Aorta (tissue), 5 donors: Measurements from ENCODE around the gene DNER. TPM values are rescaled to one million over a fixed set of nuclear protein-coding genes. Genes with fewer than 3 reads are reported as not detected.

ENCODE experiments used
- ATAC-seq: fragments of 200-7000 bp; cut with Tn5 transposase; one replicate; pipeline ENCODE4 v1.9.1; 2022; ENCODE audit warnings: moderate library complexity; ENCODE audit not compliant: low FRiP score
- DNase-seq, 2 donors: peaks; one replicate each; pipeline ENCODE4 v3.0.0-alpha.2; 2020
- H3K27ac ChIP-seq, 2 donors: one replicate each; pipeline ENCODE4 v1.5.1; 2013; ENCODE audit warnings: low read length in 2 of 2, mild to moderate bottlenecking in 2 of 2, moderate library complexity in 2 of 2, control low read depth in 1 of 2, inconsistent platforms in 1 of 2, low read depth in 1 of 2
- H3K27me3 ChIP-seq, 2 donors: one replicate each; pipeline ENCODE4 v1.6.1; 2013; ENCODE audit warnings: control low read depth in 1 of 2, low read length in 1 of 2, mild to moderate bottlenecking in 1 of 2, moderate library complexity in 1 of 2; ENCODE audit not compliant: insufficient read depth in 2 of 2, control insufficient read depth in 1 of 2
- H3K36me3 ChIP-seq, 2 donors: one replicate each; pipeline ENCODE4 v1.6.1; 2013; ENCODE audit warnings: control low read depth in 1 of 2, low read length in 1 of 2, mild to moderate bottlenecking in 1 of 2; ENCODE audit not compliant: insufficient read depth in 2 of 2, control insufficient read depth in 1 of 2
- H3K4me1 ChIP-seq, 2 donors: one replicate each; pipeline ENCODE4 v1.6.1; 2013; ENCODE audit warnings: low read length in 2 of 2, control low read depth in 1 of 2, mild to moderate bottlenecking in 1 of 2, moderate library complexity in 1 of 2; ENCODE audit not compliant: insufficient read depth in 2 of 2, control insufficient read depth in 1 of 2
- H3K4me3 ChIP-seq, 2 donors: one replicate each; pipeline ENCODE4 v1.5.1; 2013; ENCODE audit warnings: low read length in 2 of 2, control low read depth in 1 of 2, mild to moderate bottlenecking in 1 of 2
- H3K9me3 ChIP-seq: one replicate; pipeline ENCODE4 v1.6.1; 2013; ENCODE audit warnings: mild to moderate bottlenecking, low read length; ENCODE audit not compliant: control insufficient read depth
- WGBS, 2 donors: extraction: QIAGEN DNeasy Blood & Tissue Kit; methylation state at CpG; one replicate each; pipeline ENCODE4 v1.1.7; 2013; 5-methylcytosine and 5-hydroxymethylcytosine counted together
- intact Hi-C, 2 donors: fragments of 100-400 bp; cut with DNase I; formaldehyde crosslinking; loops; one replicate each; pipeline versions ENCODE4 v1.14.2 to v1.15.0; 2022
- polyA plus RNA-seq, 2 donors: library from polyadenylated mRNA; stranded (reverse); fragments of 200-250 nt; gene quantifications; one replicate each; pipeline ENCODE4 v1.2.3, GENCODE V29; 2013
- total RNA-seq, 2 donors: library from RNA; stranded (reverse); fragmentation: NEBNext Ultra II Directional; extraction: Animal tissue kit (Norgen Biotek cat#: 25700); gene quantifications; one replicate each; pipeline ENCODE4 v1.2.1, GENCODE V29; 2021
- donor health status: healthy with polysubstance abuse.
- donor health status: Bipolar disorder and iron deficiency.
- donor health status: DM: no; HTN: no; CAD: no.
- donor health status: DM: no; HTN: no; CAD: no.
- donor health status: DM: yes; HTN: yes; CAD: no.

DNER gene
- total and polyA plus RNA-seq, 4 donors = 0.45 to 2.5 (median 1.1) TPM

DNA sequence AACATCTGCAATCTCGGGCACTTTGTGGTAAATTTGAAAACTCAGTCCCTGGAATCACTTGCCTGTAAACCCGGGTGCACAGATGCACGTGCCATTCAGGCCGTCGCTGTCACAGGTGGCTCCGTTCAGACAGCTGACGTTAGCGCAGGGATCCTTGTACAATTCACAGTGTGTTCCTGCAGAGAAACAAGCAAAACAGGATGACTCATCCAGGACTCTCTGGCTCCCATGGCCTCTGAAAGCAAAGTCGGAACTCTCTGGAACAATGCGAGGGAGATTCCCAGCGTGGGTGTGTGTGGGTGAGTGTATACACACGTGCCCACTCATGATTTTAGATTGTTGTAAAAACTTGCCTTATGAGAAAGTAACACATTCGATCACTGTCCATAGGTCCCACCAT, 307.2 kb downstream of the DNER start:
- intact Hi-C loops = no loop called here
- H3K27me3 ChIP-seq = no peaks in the 10 kb centered on the region
- DNase-seq (peak; percentile 70 to 79), ATAC-seq (peak; percentile 78)
- H3K27ac ChIP-seq = peak overlapping the region in 1 of 2 donors; percentile 32
- no peak overlapping the region for H3K4me3 ChIP-seq
- 9 to 12% methylated on average over 13 of the region's 13 CpGs for WGBS, 2 donors
- H3K4me1 ChIP-seq = peaks cover 6% of the 10 kb centered on the region in 2 donors
- no peaks in the 10 kb centered on the region for H3K36me3 ChIP-seq
- no peaks in the 10 kb centered on the region for H3K9me3 ChIP-seq

DNA sequence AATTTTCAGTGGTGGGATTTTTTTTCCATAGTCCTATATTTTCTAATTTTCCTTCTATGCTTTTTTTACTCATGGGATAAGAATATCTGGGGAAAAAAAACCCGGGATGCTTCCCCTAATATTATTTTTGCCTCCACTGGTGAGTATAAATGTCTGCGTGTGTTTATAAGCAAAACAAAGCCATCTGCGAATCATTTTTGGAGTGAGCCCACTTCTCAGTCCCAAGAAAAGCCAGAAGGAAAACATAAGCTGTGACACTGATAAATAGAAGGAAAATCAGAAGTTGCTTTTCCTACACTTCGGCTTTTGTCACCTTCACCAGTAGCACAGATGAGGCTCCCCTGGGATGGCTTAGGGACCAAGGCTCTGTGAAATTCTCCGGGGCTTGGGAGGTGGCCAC, 308.6 kb downstream of the DNER start:
- 4 to 6% methylated on average over 5 of the region's 5 CpGs for WGBS, 2 donors
- no peaks in the 10 kb centered on the region for H3K27me3 ChIP-seq
- intact Hi-C loops = no loop called here
- DNase-seq (no peak), ATAC-seq (no peak)
- peak overlapping the region in 1 of 2 donors; percentile 57 for H3K27ac ChIP-seq
- no peak overlapping the region for H3K4me3 ChIP-seq
- H3K4me1 ChIP-seq = peaks cover 6% of the 10 kb centered on the region in 2 donors
- H3K9me3 ChIP-seq = no peaks in the 10 kb centered on the region
- H3K36me3 ChIP-seq = no peaks in the 10 kb centered on the region

DNA sequence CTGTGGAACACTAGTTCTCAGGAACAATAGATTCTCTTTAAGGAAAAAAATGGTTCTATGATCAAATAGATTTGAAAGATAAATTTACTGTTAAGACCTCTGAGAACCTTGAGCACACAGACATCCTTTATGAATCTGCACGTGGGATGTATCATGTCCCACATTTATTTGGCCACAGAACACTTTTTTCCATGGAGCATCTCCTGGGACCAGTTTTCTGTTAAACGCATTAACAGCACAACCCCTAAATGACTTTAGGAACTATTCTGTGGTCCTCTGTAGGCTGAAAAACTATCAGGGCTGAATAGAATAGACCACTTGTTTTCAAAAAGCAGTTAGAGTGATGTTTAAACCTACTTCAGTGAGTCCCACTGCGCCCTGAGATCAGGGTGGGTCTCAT, 311.1 kb downstream of the DNER start:
- Histone ChIP-seq H3K36me3 (no peaks in the 10 kb centered on the region), H3K27ac (no peak overlapping the region), H3K27me3 (no peaks in the 10 kb centered on the region), H3K4me1 (peaks cover 0 to 6% of the 10 kb centered on the region in 2 donors), H3K9me3 (no peaks in the 10 kb centered on the region), H3K4me3 (no peak overlapping the region)
- intact Hi-C loops = no loop called here
- DNase-seq = no peak
- no peak for ATAC-seq
- 97 to 98% methylated on average over 3 of the region's 3 CpGs for WGBS, 2 donors

DNA sequence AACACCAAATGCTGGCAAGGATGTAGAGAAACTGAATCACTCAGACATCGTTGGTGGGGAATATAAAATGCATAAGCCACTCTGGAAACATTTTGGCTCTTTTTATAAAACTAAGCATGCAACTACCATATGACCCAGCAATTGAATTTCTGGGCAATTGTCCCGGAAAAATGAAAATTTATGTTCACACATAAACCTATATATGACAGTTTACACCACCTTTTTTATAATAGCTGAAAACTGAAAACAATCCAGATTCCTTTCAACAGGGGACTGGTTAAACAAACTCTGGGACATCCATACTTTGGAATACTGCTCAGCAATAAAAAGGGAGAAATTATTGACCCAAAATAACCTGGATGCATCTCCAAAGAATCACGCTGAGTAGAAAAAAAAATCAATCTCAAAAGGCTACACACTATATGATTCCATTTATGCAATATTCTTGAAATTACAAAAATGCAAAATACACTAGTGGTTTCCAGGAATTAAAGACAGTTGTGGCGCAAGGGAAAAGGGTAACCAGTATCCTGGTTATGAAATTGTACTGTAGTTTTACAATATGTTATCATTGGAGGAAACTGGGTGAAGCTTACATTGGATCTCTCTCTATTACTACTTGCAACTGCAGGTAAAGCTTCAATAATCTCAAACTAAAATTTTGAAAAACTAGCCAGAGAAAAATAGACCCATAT, 313.0 kb downstream of the DNER start:
- 63 to 64% methylated on average over 4 of the region's 4 CpGs for WGBS, 2 donors
- no peak for DNase-seq
- no peaks in the 10 kb centered on the region for H3K27me3 ChIP-seq
- intact Hi-C loops = no loop called here
- H3K9me3 ChIP-seq = no peaks in the 10 kb centered on the region
- H3K4me1 ChIP-seq = no peaks in the 10 kb centered on the region
- no peaks in the 10 kb centered on the region for H3K36me3 ChIP-seq
- no peak overlapping the region for H3K27ac ChIP-seq
- ATAC-seq = no peak
- H3K4me3 ChIP-seq = no peak overlapping the region

DNA sequence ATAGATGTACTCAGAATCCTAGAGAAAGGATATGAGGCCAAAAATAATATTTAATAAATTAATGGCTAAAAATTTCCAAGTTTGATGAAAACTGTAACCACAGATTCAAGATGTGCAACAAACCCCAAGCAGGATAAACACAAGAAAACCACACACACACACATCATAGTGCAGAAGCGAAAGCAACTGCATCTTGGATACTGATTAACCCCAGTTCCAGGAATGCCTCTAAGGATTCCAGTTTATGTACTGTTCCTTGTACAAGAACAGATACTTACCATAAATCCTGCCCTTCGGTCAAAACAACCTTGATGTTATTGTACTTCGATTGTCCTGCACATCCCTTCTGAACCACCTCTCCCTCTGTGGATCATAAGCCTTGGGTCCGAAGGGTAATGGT, 320.4 kb downstream of the DNER start:
- no peak for ATAC-seq
- DNase-seq = no peak
- no peak overlapping the region for H3K4me3 ChIP-seq
- H3K27me3 ChIP-seq = no peaks in the 10 kb centered on the region
- WGBS, 2 donors = 97 to 98% methylated on average over 4 of the region's 4 CpGs
- intact Hi-C loops = no loop called here
- H3K4me1 ChIP-seq = peaks cover 0 to 4% of the 10 kb centered on the region in 2 donors
- no peak overlapping the region for H3K27ac ChIP-seq
- no peaks in the 10 kb centered on the region for H3K36me3 ChIP-seq
- no peaks in the 10 kb centered on the region for H3K9me3 ChIP-seq

DNA sequence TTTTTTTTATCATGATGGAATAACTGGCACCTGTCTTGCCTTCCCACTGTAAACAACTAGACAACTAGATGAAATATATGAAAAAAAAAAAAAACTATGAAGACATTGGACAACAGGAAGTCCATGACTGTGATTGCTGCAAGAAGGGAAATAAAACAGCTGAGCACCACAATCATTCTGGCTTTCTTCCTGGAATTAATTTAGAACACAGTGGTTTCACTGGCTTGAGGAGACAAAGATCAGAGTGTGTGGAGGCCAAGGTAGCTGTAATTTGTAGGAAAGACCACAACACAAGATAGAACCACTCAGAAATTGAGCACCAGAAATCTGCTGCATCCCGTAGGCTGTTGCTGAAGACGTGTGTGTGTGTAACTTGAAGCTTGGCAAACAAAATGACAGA, 322.2 kb downstream of the DNER start:
- WGBS, 2 donors = 66 to 67% methylated on average over 2 of the region's 2 CpGs
- Histone ChIP-seq H3K27me3 (no peaks in the 10 kb centered on the region), H3K4me1 (peaks cover 0 to 4% of the 10 kb centered on the region in 2 donors), H3K9me3 (no peaks in the 10 kb centered on the region), H3K27ac (no peak overlapping the region), H3K36me3 (no peaks in the 10 kb centered on the region), H3K4me3 (no peak overlapping the region)
- intact Hi-C loops = no loop called here
- DNase-seq (no peak), ATAC-seq (no peak)

DNA sequence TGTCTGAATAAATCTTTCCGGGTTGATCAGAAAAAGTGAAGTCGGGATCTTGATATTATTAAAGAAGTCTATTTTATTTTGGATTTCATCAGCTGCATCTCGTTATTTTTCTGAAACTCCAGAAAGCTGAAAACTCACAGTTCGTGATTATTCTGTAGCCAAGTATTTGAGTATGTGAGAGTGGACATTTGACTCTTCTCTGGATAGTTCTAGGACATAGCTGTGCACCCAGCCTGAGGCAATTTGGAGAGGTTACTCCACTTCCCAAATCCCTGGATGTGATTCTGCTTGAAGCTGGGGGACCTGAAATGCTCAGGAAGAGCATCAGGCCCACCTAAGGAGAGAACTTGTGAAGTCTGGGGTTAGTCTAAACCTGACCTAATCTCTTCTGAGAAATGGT, 325.6 kb downstream of the DNER start:
- H3K9me3 ChIP-seq = no peaks in the 10 kb centered on the region
- H3K27me3 ChIP-seq = no peaks in the 10 kb centered on the region
- H3K36me3 ChIP-seq = no peaks in the 10 kb centered on the region
- 81 to 85% methylated on average over 4 of the region's 4 CpGs for WGBS, 2 donors
- intact Hi-C loops = no loop called here
- peaks cover 0 to 4% of the 10 kb centered on the region in 2 donors for H3K4me1 ChIP-seq
- H3K27ac ChIP-seq = peak overlapping the region in 1 of 2 donors; percentile 22
- DNase-seq (no peak), ATAC-seq (peak; percentile 50)
- no peak overlapping the region for H3K4me3 ChIP-seq

DNA sequence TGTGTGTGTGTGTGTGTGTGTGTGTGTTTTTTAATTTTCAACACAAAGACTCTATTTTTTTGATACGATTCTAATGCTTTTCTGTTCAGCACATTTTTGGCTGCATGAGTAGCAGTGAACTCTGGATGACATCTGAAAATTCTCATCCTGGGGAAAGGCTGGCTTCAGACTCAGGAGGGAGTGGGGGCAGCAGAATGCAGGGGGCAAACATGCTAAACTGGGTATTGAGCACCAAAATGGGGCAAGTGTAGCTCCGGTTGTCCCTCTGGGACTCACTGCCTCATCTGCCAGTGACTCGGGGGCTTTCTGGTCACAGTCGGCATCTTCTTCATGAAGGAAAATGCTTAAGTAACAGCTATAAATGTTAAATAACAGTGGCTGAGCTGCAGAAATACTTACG, 326.5 kb downstream of the DNER start:
- 27 to 33% methylated on average over 5 of the region's 5 CpGs for WGBS, 2 donors
- ATAC-seq (peak; percentile 63), DNase-seq (no peak)
- Histone ChIP-seq H3K9me3 (no peaks in the 10 kb centered on the region), H3K4me3 (no peak overlapping the region), H3K36me3 (no peaks in the 10 kb centered on the region), H3K4me1 (peaks cover 0 to 4% of the 10 kb centered on the region in 2 donors), H3K27me3 (no peaks in the 10 kb centered on the region), H3K27ac (peak overlapping the region in 1 of 2 donors; percentile 29)
- intact Hi-C loops = no loop called here

DNA sequence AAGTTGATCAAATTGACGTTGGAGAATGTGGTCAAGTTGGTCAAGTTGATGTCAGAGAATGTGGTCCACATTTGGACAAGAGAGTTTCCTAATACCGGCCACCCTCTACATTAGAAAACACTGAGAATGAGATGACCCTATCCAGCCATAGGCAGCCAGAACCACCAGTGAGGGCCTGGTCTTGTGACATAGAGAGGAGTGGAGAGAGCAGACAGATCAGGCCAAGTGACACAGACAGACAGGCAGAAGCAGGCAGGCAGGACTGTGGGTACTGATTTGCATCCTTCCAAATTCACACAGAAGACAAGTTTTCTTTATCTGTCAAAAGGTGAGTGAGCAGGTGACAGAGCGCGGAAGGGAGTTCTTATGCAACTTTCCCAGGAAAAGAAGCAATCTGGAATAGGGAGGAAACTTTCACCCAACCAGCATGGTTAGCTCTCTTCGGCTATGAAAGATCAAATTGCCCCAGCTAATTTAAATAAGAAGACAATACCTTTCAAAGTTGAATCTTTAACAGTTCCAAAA, 334.2 kb downstream of the DNER start:
- DNase-seq = no peak
- Histone ChIP-seq H3K4me1 (no peaks in the 10 kb centered on the region), H3K27me3 (no peaks in the 10 kb centered on the region), H3K36me3 (peaks cover 0 to 3% of the 10 kb centered on the region in 2 donors), H3K4me3 (no peak overlapping the region), H3K9me3 (no peaks in the 10 kb centered on the region), H3K27ac (no peak overlapping the region)
- intact Hi-C loops = no loop called here
- 93 to 95% methylated on average over 5 of the region's 5 CpGs for WGBS, 2 donors
- ATAC-seq = no peak
